ENCODE results near the gene INSC.

INSC gene

DNA sequence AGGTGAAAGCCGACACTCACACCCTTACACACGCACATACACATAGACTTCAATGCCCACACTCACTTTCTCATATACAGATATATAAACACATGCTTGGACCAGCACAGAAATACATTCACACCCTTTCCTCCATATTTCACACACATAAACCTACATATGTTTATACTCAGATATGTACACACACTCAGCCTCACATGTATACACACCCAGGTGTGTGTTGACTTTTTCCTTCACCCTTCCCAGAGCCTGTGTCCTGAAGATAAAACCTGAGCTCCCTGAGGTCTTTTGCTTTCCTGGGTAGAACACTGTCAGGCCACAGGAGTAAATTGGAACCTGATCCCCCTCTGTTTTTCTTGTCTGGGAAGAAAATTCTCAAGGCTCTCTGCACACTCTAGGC is 62.8 kb downstream of the INSC start:
- Histone ChIP-seq H3K27me3 (ENCODE audit: control insufficient read depth, insufficient read depth, low read length) (no peaks in the 10 kb centered on the region), H3K27ac (ENCODE audit: low read length) (no peak overlapping the region), H3K4me1 (ENCODE audit: control insufficient read depth, low read depth, low read length) (no peaks in the 10 kb centered on the region), H3K36me3 (ENCODE audit: control insufficient read depth, low read depth, low read length) (no peaks in the 10 kb centered on the region), H3K9me3 (ENCODE audit: control insufficient read depth, low read depth, low read length) (no peaks in the 10 kb centered on the region), H3K9ac (ENCODE audit: low read length) (no peak overlapping the region), H3K4me3 (ENCODE audit: low read length) (no peak overlapping the region)

DNA sequence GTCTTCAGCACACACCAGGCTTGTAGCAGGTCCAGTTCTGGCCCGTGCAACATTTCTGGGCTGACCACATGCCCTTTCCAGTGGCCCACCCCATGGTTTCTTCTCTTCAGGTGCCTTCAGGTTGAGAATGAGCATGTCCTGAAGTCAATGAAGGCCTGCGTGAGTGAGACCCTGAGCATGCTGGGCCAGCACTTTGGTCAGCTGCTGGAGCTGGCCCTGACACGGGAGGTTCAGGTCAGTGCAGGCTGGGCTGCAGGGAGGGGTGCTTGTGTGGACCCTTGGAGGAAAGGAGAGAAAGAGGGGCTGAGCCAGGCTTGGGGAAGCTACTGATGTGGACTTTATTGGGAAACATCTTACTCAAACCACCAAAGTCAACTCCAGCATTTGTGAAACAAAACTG is 63.5 kb downstream of the INSC start:
- no peaks in the 10 kb centered on the region for H3K4me1 ChIP-seq (ENCODE audit: control insufficient read depth, low read depth, low read length)
- no peaks in the 10 kb centered on the region for H3K36me3 ChIP-seq (ENCODE audit: control insufficient read depth, low read depth, low read length)
- H3K27ac ChIP-seq (ENCODE audit: low read length): no peak overlapping the region
- no peaks in the 10 kb centered on the region for H3K9me3 ChIP-seq (ENCODE audit: control insufficient read depth, low read depth, low read length)
- no peak overlapping the region for H3K4me3 ChIP-seq (ENCODE audit: low read length)
- H3K9ac ChIP-seq (ENCODE audit: low read length): no peak overlapping the region
- H3K27me3 ChIP-seq (ENCODE audit: control insufficient read depth, insufficient read depth, low read length): no peaks in the 10 kb centered on the region

GRCh38 chr11:15179167-15179566 is 64.4 kb downstream of the INSC start:
- Histone ChIP-seq H3K36me3 (ENCODE audit: control insufficient read depth, low read depth, low read length) (no peaks in the 10 kb centered on the region), H3K4me3 (ENCODE audit: low read length) (no peak overlapping the region), H3K27me3 (ENCODE audit: control insufficient read depth, insufficient read depth, low read length) (no peaks in the 10 kb centered on the region), H3K4me1 (ENCODE audit: control insufficient read depth, low read depth, low read length) (no peaks in the 10 kb centered on the region), H3K9ac (ENCODE audit: low read length) (no peak overlapping the region), H3K27ac (ENCODE audit: low read length) (no peak overlapping the region), H3K9me3 (ENCODE audit: control insufficient read depth, low read depth, low read length) (no peaks in the 10 kb centered on the region)

- no peak overlapping the region for H3K9ac ChIP-seq (ENCODE audit: low read length)
- no peaks in the 10 kb centered on the region for H3K9me3 ChIP-seq (ENCODE audit: control insufficient read depth, low read depth, low read length)
- H3K4me1 ChIP-seq (ENCODE audit: control insufficient read depth, low read depth, low read length): no peaks in the 10 kb centered on the region
- no peaks in the 10 kb centered on the region for H3K27me3 ChIP-seq (ENCODE audit: control insufficient read depth, insufficient read depth, low read length)
- no peak overlapping the region for H3K27ac ChIP-seq (ENCODE audit: low read length)
- no peaks in the 10 kb centered on the region for H3K36me3 ChIP-seq (ENCODE audit: control insufficient read depth, low read depth, low read length)
- H3K4me3 ChIP-seq (ENCODE audit: low read length): no peak overlapping the region
Measured at GRCh38 chr11:15180212-15180792, 65.6 kb downstream of the INSC start.

DNA sequence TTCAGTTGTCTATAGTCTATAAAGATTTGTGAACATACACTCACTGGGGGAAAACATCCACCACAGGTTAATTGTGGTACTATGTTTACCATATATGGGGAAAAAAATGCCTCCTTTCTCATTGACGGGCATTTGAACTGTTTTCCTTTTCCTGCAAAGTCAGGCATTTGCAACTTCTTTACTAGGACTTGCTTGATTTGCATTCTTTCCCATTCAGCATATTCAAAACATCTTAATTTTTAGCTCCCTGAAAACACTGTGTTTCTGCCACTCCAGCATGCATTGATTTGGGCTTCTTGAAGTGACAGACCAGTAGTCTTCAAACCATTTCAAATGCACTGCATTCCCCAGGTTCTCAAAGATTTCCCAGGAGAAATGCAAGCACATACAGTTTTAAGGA is 67.6 kb downstream of the INSC start:
- Histone ChIP-seq H3K27me3 (ENCODE audit: control insufficient read depth, insufficient read depth, low read length) (no peaks in the 10 kb centered on the region), H3K27ac (ENCODE audit: low read length) (no peak overlapping the region), H3K4me3 (ENCODE audit: low read length) (no peak overlapping the region), H3K9me3 (ENCODE audit: control insufficient read depth, low read depth, low read length) (no peaks in the 10 kb centered on the region), H3K36me3 (ENCODE audit: control insufficient read depth, low read depth, low read length) (no peaks in the 10 kb centered on the region), H3K9ac (ENCODE audit: low read length) (no peak overlapping the region), H3K4me1 (ENCODE audit: control insufficient read depth, low read depth, low read length) (no peaks in the 10 kb centered on the region)

GRCh38 chr11:15185021-15185420 is 70.3 kb downstream of the INSC start:
- H3K36me3 ChIP-seq (ENCODE audit: control insufficient read depth, low read depth, low read length): no peaks in the 10 kb centered on the region
- no peaks in the 10 kb centered on the region for H3K27me3 ChIP-seq (ENCODE audit: control insufficient read depth, insufficient read depth, low read length)
- no peaks in the 10 kb centered on the region for H3K9me3 ChIP-seq (ENCODE audit: control insufficient read depth, low read depth, low read length)
- no peak overlapping the region for H3K4me3 ChIP-seq (ENCODE audit: low read length)
- no peak overlapping the region for H3K9ac ChIP-seq (ENCODE audit: low read length)
- no peak overlapping the region for H3K27ac ChIP-seq (ENCODE audit: low read length)
- H3K4me1 ChIP-seq (ENCODE audit: control insufficient read depth, low read depth, low read length): no peaks in the 10 kb centered on the region

DNA sequence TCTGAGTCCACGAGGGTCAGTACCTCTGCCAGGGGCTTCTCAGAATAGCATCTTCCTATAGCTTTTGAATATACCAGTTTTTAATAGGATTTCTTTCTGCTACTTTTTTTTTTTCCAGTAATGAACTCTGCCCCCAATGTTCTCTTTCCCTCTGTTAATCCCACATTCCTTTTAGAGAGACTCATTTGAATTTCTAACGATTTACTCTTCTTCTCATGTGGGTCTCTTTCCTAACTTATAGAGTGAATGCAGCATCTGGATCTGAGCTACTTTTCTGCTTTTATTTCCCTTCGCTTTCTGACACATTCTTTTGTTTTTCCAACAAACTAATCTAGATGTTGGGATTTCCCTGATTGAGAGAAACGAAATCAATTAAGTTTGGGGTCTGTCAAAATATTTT is 71.4 kb downstream of the INSC start:
- Histone ChIP-seq H3K27ac (ENCODE audit: low read length) (no peak overlapping the region), H3K27me3 (ENCODE audit: control insufficient read depth, insufficient read depth, low read length) (no peaks in the 10 kb centered on the region), H3K4me3 (ENCODE audit: low read length) (no peak overlapping the region), H3K4me1 (ENCODE audit: control insufficient read depth, low read depth, low read length) (no peaks in the 10 kb centered on the region), H3K9me3 (ENCODE audit: control insufficient read depth, low read depth, low read length) (no peaks in the 10 kb centered on the region), H3K9ac (ENCODE audit: low read length) (no peak overlapping the region), H3K36me3 (ENCODE audit: control insufficient read depth, low read depth, low read length) (no peaks in the 10 kb centered on the region)

GRCh38 chr11:15189189-15189588 is 74.5 kb downstream of the INSC start:
- Histone ChIP-seq H3K9me3 (ENCODE audit: control insufficient read depth, low read depth, low read length) (no peaks in the 10 kb centered on the region), H3K27me3 (ENCODE audit: control insufficient read depth, insufficient read depth, low read length) (no peaks in the 10 kb centered on the region), H3K27ac (ENCODE audit: low read length) (no peak overlapping the region), H3K4me1 (ENCODE audit: control insufficient read depth, low read depth, low read length) (no peaks in the 10 kb centered on the region), H3K36me3 (ENCODE audit: control insufficient read depth, low read depth, low read length) (no peaks in the 10 kb centered on the region), H3K4me3 (ENCODE audit: low read length) (no peak overlapping the region), H3K9ac (ENCODE audit: low read length) (no peak overlapping the region)

GRCh38 chr11:15189641-15190365 is 75.1 kb downstream of the INSC start:
- Histone ChIP-seq H3K27me3 (ENCODE audit: control insufficient read depth, insufficient read depth, low read length) (no peaks in the 10 kb centered on the region), H3K36me3 (ENCODE audit: control insufficient read depth, low read depth, low read length) (no peaks in the 10 kb centered on the region), H3K27ac (ENCODE audit: low read length) (no peak overlapping the region), H3K4me3 (ENCODE audit: low read length) (no peak overlapping the region), H3K4me1 (ENCODE audit: control insufficient read depth, low read depth, low read length) (no peaks in the 10 kb centered on the region), H3K9me3 (ENCODE audit: control insufficient read depth, low read depth, low read length) (no peaks in the 10 kb centered on the region), H3K9ac (ENCODE audit: low read length) (no peak overlapping the region)

DNA sequence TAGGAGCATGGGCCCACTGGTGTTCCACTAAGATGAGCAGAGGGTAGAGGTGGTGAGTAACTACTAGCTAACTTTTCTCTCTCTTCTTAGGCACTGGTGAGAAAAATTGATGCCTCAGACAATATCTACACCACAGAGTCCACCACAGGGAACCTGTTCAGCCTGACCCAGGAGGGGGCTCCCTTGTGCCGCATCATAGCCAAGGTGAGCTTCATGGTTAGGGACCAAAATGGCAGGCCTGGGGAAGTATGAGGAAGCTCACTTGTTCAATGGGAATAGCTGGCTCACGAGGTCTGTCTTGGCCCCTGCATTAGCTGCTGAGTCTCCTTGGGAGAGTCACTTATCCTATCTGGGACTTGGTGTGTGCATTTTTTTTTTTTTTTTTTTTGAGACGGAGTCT is 75.9 kb downstream of the INSC start:
- Histone ChIP-seq H3K27ac (ENCODE audit: low read length) (no peak overlapping the region), H3K27me3 (ENCODE audit: control insufficient read depth, insufficient read depth, low read length) (no peaks in the 10 kb centered on the region), H3K9ac (ENCODE audit: low read length) (no peak overlapping the region), H3K4me3 (ENCODE audit: low read length) (no peak overlapping the region), H3K4me1 (ENCODE audit: control insufficient read depth, low read depth, low read length) (no peaks in the 10 kb centered on the region), H3K9me3 (ENCODE audit: control insufficient read depth, low read depth, low read length) (no peaks in the 10 kb centered on the region), H3K36me3 (ENCODE audit: control insufficient read depth, low read depth, low read length) (no peaks in the 10 kb centered on the region)

DNA sequence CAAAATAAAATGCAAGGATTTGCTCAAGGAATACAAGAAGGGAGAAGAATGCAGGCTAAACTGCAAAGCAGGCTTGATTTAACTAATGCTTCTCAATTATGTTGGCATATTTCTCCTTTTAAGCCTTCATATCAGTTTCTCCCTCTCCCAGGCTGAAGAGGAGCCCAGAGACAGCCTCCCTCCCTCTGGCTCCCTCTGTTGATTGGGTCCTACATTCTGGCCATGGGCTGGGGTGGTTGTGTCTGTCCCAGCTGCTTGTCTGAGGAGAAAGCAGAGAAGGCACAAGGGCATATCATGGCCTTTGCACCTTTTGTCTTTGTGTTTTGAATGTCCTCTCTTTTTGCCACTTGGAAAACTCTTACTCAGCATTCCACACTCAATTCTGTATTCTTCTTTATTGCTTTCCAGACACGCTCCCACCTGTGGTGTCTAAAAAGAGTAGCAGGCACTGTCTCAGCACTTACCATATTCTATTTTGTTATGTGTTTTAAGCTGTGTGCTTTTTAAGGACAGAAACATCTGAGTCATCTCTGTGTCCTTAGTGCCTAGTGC is 77.4 kb downstream of the INSC start:
- Histone ChIP-seq H3K36me3 (ENCODE audit: control insufficient read depth, low read depth, low read length) (no peaks in the 10 kb centered on the region), H3K27me3 (ENCODE audit: control insufficient read depth, insufficient read depth, low read length) (no peaks in the 10 kb centered on the region), H3K27ac (ENCODE audit: low read length) (no peak overlapping the region), H3K9me3 (ENCODE audit: control insufficient read depth, low read depth, low read length) (no peaks in the 10 kb centered on the region), H3K9ac (ENCODE audit: low read length) (no peak overlapping the region), H3K4me1 (ENCODE audit: control insufficient read depth, low read depth, low read length) (no peaks in the 10 kb centered on the region), H3K4me3 (ENCODE audit: low read length) (no peak overlapping the region)
